GM23338 (cell line): Measurements from ENCODE around the gene PLCXD3. TPM values are rescaled to one million over a fixed set of nuclear protein-coding genes. Genes with fewer than 3 reads are reported as not detected.

Experiments
- ATAC-seq: fragments of 200-7000 bp; cut with Tn5 transposase; 3 replicates; pipeline ENCODE4 v1.9.1; 2020
- DNase-seq: peaks from one replicate; pipeline ENCODE4 v3.0.0-alpha.2; 2015; ENCODE audit warnings: low spot score
- H2AFZ ChIP-seq: fragments of 200-600 bp; sonication (generic); 2 replicates; pipeline ENCODE4 v1.8.0; 2016; ENCODE audit warnings: antibody characterized with exemption, mild to moderate bottlenecking, moderate library complexity
- H3F3A ChIP-seq: fragments of 200-600 bp; sonication (generic); replicated peaks from 2 replicates; pipeline ENCODE4 v1.8.0; 2017; ENCODE audit warnings: antibody characterized with exemption, mixed run types, low read depth
- H3K27ac ChIP-seq: fragments of 200-600 bp; sonication (generic); 2 replicates; pipeline ENCODE4 v1.6.1; 2016; ENCODE audit warnings: low read depth
- H3K27me3 ChIP-seq: fragments of 200-600 bp; sonication (generic); 2 replicates; pipeline ENCODE4 v1.8.0; 2016; ENCODE audit warnings: mild to moderate bottlenecking, mixed run types, moderate library complexity; ENCODE audit not compliant: insufficient read depth
- H3K36me3 ChIP-seq: fragments of 200-600 bp; sonication (generic); 2 replicates; pipeline ENCODE4 v1.8.0; 2016; ENCODE audit warnings: mild to moderate bottlenecking; ENCODE audit not compliant: insufficient read depth
- H3K4me1 ChIP-seq: fragments of 200-600 bp; sonication (generic); 2 replicates; pipeline ENCODE4 v1.8.0; 2016; ENCODE audit warnings: mild to moderate bottlenecking, moderate library complexity; ENCODE audit not compliant: insufficient read depth
- H3K4me2 ChIP-seq: fragments of 200-600 bp; sonication (generic); 2 replicates; pipeline ENCODE4 v1.7.1; 2017; ENCODE audit warnings: mixed run types
- H3K4me3 ChIP-seq: fragments of 200-600 bp; sonication (generic); 2 replicates; pipeline ENCODE4 v1.6.1; 2016; ENCODE audit warnings: mixed run types
- H3K79me2 ChIP-seq: fragments of 200-600 bp; sonication (generic); replicated peaks from 2 replicates; pipeline ENCODE4 v1.8.0; 2017; ENCODE audit warnings: mild to moderate bottlenecking; ENCODE audit not compliant: insufficient read depth
- H3K9me2 ChIP-seq: fragments of 200-600 bp; sonication (generic); 2 replicates; pipeline ENCODE4 v1.8.0; 2017; ENCODE audit not compliant: insufficient read depth
- H4K20me1 ChIP-seq: fragments of 200-600 bp; sonication (generic); replicated peaks from 2 replicates; pipeline ENCODE4 v1.8.0; 2017; ENCODE audit warnings: mild to moderate bottlenecking; ENCODE audit not compliant: insufficient read depth
- H3K27ac Mint-ChIP-seq: 2 replicates; pipeline ENCODE4 v1.8.0; 2020; ENCODE audit warnings: inconsistent platforms, mild to moderate bottlenecking, moderate library complexity, mixed read lengths
- H3K27me3 Mint-ChIP-seq: 3 replicates; pipeline ENCODE4 v1.8.0; 2022; ENCODE audit warnings: low read depth, mild to moderate bottlenecking, moderate library complexity, mixed read lengths, inconsistent platforms; ENCODE audit not compliant: insufficient read depth, poor library complexity
- H3K36me3 Mint-ChIP-seq: 3 replicates; pipeline ENCODE4 v1.8.0; 2021; ENCODE audit warnings: low read depth, mild to moderate bottlenecking, inconsistent platforms, moderate library complexity, mixed read lengths
- H3K4me1 Mint-ChIP-seq: 3 replicates; pipeline ENCODE4 v1.8.0; 2020; ENCODE audit warnings: mild to moderate bottlenecking, inconsistent platforms, mixed read lengths
- H3K4me3 Mint-ChIP-seq: 3 replicates; pipeline ENCODE4 v1.8.0; 2021; ENCODE audit warnings: moderate library complexity, mild to moderate bottlenecking, inconsistent platforms, mixed read lengths
- H3K9me3 Mint-ChIP-seq: 3 replicates; pipeline ENCODE4 v1.8.0; 2020; ENCODE audit warnings: moderate library complexity, mild to moderate bottlenecking, inconsistent platforms, mixed read lengths
- CREB1 ChIP-seq: fragments of 250-450 bp; sonication (Bioruptor Pico); IDR thresholded peaks from 2 replicates; pipeline ENCODE4 v1.5.0; 2020; ENCODE audit warnings: low read depth, mild to moderate bottlenecking, moderate library complexity
- CTCF ChIP-seq, 2 experiments: fragments of 200-600 bp in 1 of 2; sonication (generic) in 1 of 2; conservative IDR thresholded peaks; 2 replicates each; pipeline versions ENCODE4 v1.5.1 to v1.6.1; 2016 to 2017; ENCODE audit warnings: antibody characterized with exemption in 2 of 2, low read depth in 2 of 2, mild to moderate bottlenecking in 2 of 2, moderate library complexity in 1 of 2
- ETS1 ChIP-seq: IDR thresholded peaks from 2 replicates; pipeline ENCODE4 v1.6.1; 2016; ENCODE audit warnings: antibody characterized with exemption
- EZH2 ChIP-seq: fragments of 200-600 bp; sonication (generic); IDR thresholded peaks from one replicate; pipeline ENCODE4 v1.8.0; 2017; ENCODE audit warnings: antibody characterized with exemption, mild to moderate bottlenecking, low read depth; ENCODE audit not compliant: unreplicated experiment
- EZH2phosphoT487 ChIP-seq: fragments of 200-600 bp; sonication (generic); IDR thresholded peaks from one replicate; pipeline ENCODE4 v1.8.1; 2018; ENCODE audit warnings: antibody characterized with exemption; ENCODE audit not compliant: unreplicated experiment
- JUNB ChIP-seq: IDR thresholded peaks from one replicate; pipeline ENCODE4 v1.6.1; 2016; ENCODE audit warnings: antibody characterized with exemption; ENCODE audit not compliant: unreplicated experiment
- NANOG ChIP-seq: IDR thresholded peaks from 2 replicates; pipeline ENCODE4 v1.6.1; 2016; ENCODE audit warnings: antibody characterized with exemption, borderline replicate concordance
- POLR2AphosphoS5 ChIP-seq: IDR thresholded peaks from 2 replicates; pipeline ENCODE4 v1.6.1; 2016; ENCODE audit warnings: antibody characterized with exemption, low read depth
- STAT1 ChIP-seq: IDR thresholded peaks from one replicate; pipeline ENCODE4 v1.6.1; 2016; ENCODE audit warnings: antibody characterized with exemption; ENCODE audit not compliant: unreplicated experiment
- ZNF114 ChIP-seq: fragments of 250-450 bp; sonication (Bioruptor Pico); IDR thresholded peaks from 2 replicates; pipeline ENCODE4 v1.5.0; 2020; ENCODE audit warnings: mild to moderate bottlenecking, moderate library complexity
- ZNF331 ChIP-seq: fragments of 250-450 bp; sonication (Bioruptor Pico); IDR thresholded peaks from 2 replicates; pipeline ENCODE4 v1.5.0; 2020; ENCODE audit warnings: low read depth, mild to moderate bottlenecking, moderate library complexity
- ZNF462 ChIP-seq: fragments of 250-450 bp; sonication (Bioruptor Pico); IDR thresholded peaks from 2 replicates; pipeline ENCODE4 v1.5.0; 2020; ENCODE audit warnings: mild to moderate bottlenecking, moderate library complexity
- polyA plus RNA-seq: library from polyadenylated mRNA; unstranded; fragments of >200 nt; fragmentation: Nextera tagmentation; extraction: Ambion mirVana; gene quantifications from 2 replicates; pipeline ENCODE4 v1.2.1, GENCODE V29; 2016
- total RNA-seq: library from RNA; depleted of rRNA; stranded (reverse); fragments of >200 nt; shearing (Covaris generic); gene quantifications from 2 replicates; pipeline ENCODE4 v1.2.3, GENCODE V29; 2014
- TF ChIP-seq, protein P1 (sequence below): IDR thresholded peaks from one replicate; pipeline ENCODE4 v1.6.1; 2018; ENCODE audit warnings: antibody characterized with exemption; ENCODE audit not compliant: unreplicated experiment

Gene PLCXD3
- total and polyA plus RNA-seq, 2 experiments from 2014 or later = 0.03 TPM

- Histone ChIP-seq H4K20me1 (no peaks in the 10 kb centered on the region), H3K4me2 (no peak overlapping the region), H3K4me3 (no peak overlapping the region), H3K4me1 (no peaks in the 10 kb centered on the region), H3K27me3 (no peaks in the 10 kb centered on the region), H3K79me2 (no peaks in the 10 kb centered on the region), H2AFZ (no peak overlapping the region), H3K27ac (no peak overlapping the region), H3K36me3 (no peaks in the 10 kb centered on the region), H3F3A (no peaks in the 10 kb centered on the region), H3K9me2 (no peaks in the 10 kb centered on the region)
- H3K9me3 Mint-ChIP-seq = no peaks in the 10 kb centered on the region
- no peak for ATAC-seq
- TF ChIP-seq CTCF (conservative IDR thresholded peaks at IDR 0.05; ENCODE audit: low read depth in 2 of 2) (no peak), EZH2 (no peak), ETS1 (no peak), CREB1 (CRISPR knock-in tag) (no peak), EZH2phosphoT487 (no peak), POLR2AphosphoS5 (no peak), NANOG (no peak), ZNF462 (no peak), ZNF331 (no peak), ZNF114 (CRISPR knock-in tag) (no peak), JUNB (no peak), STAT1 (no peak)
- TF ChIP-seq, protein P1, sequence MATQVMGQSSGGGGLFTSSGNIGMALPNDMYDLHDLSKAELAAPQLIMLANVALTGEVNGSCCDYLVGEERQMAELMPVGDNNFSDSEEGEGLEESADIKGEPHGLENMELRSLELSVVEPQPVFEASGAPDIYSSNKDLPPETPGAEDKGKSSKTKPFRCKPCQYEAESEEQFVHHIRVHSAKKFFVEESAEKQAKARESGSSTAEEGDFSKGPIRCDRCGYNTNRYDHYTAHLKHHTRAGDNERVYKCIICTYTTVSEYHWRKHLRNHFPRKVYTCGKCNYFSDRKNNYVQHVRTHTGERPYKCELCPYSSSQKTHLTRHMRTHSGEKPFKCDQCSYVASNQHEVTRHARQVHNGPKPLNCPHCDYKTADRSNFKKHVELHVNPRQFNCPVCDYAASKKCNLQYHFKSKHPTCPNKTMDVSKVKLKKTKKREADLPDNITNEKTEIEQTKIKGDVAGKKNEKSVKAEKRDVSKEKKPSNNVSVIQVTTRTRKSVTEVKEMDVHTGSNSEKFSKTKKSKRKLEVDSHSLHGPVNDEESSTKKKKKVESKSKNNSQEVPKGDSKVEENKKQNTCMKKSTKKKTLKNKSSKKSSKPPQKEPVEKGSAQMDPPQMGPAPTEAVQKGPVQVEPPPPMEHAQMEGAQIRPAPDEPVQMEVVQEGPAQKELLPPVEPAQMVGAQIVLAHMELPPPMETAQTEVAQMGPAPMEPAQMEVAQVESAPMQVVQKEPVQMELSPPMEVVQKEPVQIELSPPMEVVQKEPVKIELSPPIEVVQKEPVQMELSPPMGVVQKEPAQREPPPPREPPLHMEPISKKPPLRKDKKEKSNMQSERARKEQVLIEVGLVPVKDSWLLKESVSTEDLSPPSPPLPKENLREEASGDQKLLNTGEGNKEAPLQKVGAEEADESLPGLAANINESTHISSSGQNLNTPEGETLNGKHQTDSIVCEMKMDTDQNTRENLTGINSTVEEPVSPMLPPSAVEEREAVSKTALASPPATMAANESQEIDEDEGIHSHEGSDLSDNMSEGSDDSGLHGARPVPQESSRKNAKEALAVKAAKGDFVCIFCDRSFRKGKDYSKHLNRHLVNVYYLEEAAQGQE = no peak
- H3K4me3 Mint-ChIP-seq = no peak overlapping the region
- peaks cover 3% of the 10 kb centered on the region; the same call in 2 of the 3 replicates for H3K4me1 Mint-ChIP-seq
- no peaks in the 10 kb centered on the region for H3K36me3 Mint-ChIP-seq
- no peaks in the 10 kb centered on the region for H3K27me3 Mint-ChIP-seq
- H3K27ac Mint-ChIP-seq = no peak overlapping the region
- DNase-seq = no peak
Measured at GRCh38 chr5:41404757-41405156, 105.6 kb downstream of the PLCXD3 start.
